SK-N-SH (cell line): ENCODE data around the gene PRSS1.

Experiments
- JUND ChIP-seq: IDR thresholded peaks from 2 replicates; pipeline ENCODE4 v1.4.0; 2012
- NRF1 ChIP-seq: IDR thresholded peaks from 2 replicates; pipeline ENCODE4 v1.6.1; 2012; ENCODE audit warnings: low read depth, mild to moderate bottlenecking, low read length
- RAD21 ChIP-seq: IDR thresholded peaks from 2 replicates; pipeline ENCODE4 v1.6.1; 2012; ENCODE audit warnings: mild to moderate bottlenecking, low read length
- SMC3 ChIP-seq: IDR thresholded peaks from 2 replicates; pipeline ENCODE4 v1.6.1; 2012; ENCODE audit warnings: low read depth, low read length, improper control_type of control experiment
- TCF12 ChIP-seq: IDR thresholded peaks from 2 replicates; pipeline ENCODE4 v1.4.0; 2012
- TF ChIP-seq, protein P1 (sequence below): fragments of 200-600 bp; sonication (generic); IDR thresholded peaks from 2 replicates; pipeline ENCODE4 v1.6.1; 2017; ENCODE audit warnings: antibody characterized with exemption, mild to moderate bottlenecking, moderate library complexity

GRCh38 chr7:142789441-142789840, 40.2 kb downstream of the PRSS1 start:
- TF ChIP-seq NRF1 (no peak), TCF12 (no peak), JUND (no peak), SMC3 (no peak), RAD21 (no peak)
- TF ChIP-seq, protein P1, sequence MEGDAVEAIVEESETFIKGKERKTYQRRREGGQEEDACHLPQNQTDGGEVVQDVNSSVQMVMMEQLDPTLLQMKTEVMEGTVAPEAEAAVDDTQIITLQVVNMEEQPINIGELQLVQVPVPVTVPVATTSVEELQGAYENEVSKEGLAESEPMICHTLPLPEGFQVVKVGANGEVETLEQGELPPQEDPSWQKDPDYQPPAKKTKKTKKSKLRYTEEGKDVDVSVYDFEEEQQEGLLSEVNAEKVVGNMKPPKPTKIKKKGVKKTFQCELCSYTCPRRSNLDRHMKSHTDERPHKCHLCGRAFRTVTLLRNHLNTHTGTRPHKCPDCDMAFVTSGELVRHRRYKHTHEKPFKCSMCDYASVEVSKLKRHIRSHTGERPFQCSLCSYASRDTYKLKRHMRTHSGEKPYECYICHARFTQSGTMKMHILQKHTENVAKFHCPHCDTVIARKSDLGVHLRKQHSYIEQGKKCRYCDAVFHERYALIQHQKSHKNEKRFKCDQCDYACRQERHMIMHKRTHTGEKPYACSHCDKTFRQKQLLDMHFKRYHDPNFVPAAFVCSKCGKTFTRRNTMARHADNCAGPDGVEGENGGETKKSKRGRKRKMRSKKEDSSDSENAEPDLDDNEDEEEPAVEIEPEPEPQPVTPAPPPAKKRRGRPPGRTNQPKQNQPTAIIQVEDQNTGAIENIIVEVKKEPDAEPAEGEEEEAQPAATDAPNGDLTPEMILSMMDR: no peak
